GM18951 (cell line): Measurements from ENCODE around the gene NR6A1.

Source experiments
- POLR2A ChIP-seq: IDR thresholded peaks from 4 replicates; pipeline ENCODE4 v1.6.1; 2011; ENCODE audit warnings: mild to moderate bottlenecking; ENCODE audit not compliant: insufficient read length, insufficient read depth; ENCODE audit errors: extremely low read depth
- in situ Hi-C: fragments of 300-500 bp; cut with MboI; formaldehyde crosslinking; loops from one replicate; pipeline ENCODE4 v1.12.0; 2022; ENCODE audit warnings: low sequenced_read_pairs, mixed read lengths, inconsistent platforms; ENCODE audit not compliant: unreplicated experiment

Gene NR6A1

DNA sequence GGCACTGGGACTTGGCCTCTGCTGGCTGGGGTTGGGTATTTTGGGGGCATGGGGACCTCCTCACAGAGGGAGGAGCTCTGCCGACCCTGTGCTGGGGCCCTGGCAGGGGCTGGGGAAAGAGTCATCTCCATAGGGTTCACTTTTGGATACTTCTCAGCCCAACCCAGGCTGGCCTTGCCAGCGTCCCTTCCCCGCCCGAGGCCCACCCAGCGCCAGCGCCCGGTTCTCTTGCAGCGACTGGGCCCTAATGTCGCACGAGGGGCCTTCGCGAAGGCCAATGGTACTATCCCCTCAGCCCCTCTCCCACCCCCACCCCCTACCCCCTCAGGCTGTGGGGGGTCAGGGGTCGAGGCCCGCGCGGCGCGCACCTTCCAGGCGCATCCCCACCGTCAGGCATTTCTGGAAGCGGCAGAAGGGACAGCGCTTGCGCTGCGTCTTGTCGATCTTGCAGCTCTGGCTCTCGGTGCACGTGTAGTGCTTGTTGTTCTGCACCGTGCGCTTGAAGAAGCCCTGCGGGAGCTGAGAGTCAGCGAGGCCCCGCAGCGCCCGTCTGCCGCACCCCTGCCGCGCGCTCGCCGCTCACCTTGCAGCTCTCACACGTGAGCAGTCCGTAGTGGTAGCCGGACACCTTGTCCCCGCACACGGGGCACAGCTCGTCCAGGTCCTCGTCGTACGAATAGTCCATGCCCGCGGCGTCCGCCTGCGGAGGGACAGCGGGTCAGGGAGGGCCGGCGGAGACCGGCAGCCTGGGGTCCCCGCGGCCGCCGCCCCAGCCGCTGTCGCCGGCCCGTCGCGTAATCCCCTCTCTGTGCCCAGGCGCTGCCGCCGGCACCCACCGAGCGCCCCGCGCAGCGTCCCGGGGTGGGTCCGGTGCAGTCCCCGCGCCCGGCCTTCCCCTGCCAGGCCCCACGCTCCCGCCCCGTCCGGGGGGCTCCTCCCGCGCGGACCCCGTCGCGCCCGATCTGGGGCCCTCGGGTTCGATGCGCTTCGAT, 268.1 kb downstream of the NR6A1 start:
- in situ Hi-C loops: no loop called here
- no peak for TF ChIP-seq POLR2A

DNA sequence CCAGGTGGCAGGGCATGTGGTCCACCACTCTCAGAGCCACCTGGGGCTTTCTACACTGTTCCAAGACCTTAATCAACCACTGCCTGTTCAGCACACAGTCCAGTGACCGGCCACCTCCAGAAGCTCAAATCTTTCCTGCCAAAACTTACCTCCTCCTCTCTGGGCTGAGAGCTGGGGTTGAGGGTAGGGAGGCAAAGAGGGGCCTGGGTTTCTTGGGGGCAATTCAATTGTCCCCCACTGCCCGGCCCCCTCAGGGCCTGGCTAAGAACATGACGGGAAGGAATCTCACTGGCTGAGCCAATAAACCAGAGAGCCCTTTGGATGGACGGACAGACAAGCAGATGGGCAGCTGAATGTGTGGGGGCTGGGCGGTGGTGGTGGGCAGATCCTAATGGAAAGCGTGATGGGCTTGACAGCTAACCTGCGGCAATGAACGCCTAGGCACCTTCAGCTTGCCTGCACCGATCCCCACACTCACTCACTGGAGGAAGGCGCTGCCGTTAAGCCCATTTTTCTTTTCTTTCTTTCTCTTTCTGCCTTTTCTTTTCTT, 269.3 kb downstream of the NR6A1 start:
- no peak for TF ChIP-seq POLR2A
- in situ Hi-C loops: no loop called here

DNA sequence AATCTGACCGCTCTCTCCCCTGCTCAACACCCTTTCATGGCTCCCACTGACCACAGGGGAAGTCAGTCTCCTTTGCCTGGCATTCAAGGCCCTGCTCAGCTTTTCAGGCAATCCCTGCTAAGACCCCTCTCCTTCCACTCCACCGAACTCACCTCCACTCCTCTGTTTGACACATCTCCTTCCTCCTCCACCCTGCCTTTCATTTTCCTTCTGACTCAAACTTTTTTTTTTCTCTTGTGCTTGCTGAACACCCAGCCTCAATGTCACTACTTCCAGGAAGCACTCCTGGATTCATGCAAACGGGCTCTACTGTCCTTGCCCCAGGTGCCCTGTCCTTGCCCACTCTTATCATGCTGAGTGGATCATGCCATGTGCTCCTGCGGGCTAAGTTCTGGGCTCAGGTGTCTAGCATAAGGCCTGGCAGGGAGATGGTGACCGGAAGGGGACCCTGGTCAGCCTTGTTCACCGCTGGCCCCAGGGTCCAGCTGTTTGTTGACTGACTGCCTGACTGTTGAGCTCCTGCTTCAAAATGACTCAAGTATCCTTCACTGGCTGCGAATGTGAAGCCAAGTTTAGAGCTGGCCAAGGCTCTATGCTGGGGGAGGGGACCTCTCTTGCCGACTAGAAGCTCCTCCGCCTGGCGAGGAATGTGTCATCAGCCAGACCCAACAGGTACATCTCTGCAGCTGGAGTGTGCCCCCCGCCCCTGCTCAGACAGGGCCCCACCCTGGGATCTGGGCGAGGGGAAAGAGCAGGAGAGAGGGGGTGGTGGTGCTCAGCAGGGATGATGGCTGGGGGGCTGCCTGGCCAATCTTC, 270.1 kb downstream of the NR6A1 start:
- TF ChIP-seq POLR2A: no peak

DNA sequence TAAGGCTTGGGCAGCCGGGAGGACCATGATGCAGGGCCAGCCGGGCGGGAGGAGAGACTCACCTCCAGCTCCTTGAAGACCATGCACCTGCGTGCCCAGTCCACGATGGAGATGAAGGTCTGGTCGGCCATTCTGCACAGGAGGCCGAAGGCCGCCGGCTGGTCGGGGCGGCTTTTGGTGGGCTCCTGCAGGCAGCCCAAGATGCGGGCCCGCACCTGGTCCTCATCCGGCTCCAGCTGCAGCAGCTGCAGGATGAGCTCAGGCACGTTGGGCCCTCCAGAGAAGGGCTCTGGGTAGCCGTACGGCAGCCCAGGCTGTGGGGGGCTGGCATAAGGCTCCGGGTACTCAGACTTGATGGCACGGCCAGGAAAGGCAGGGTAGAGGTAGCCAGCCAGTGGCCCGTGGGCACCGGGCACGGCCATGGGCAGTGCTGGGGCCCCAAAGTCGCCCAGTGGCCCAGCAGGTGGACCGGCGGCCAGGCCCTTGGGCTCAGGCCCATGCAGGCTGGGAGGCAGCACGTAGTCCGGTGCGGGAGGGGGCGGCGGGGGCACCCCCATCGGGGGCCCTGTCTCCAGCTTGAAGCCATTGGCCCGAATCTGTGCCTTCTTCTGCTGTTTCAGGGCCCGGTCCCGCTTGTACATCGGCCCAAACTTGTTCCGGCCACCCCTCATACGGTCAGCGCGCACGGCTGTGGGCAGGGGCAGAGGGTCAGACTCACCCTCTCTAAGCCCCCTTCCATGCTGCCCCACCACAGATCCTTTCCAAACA, 270.9 kb downstream of the NR6A1 start:
- in situ Hi-C loops: no loop called here
- no peak for TF ChIP-seq POLR2A

More for the DNA sequence above, 270.1 kb downstream of the NR6A1 start:
- in situ Hi-C loops: no loop called here

DNA sequence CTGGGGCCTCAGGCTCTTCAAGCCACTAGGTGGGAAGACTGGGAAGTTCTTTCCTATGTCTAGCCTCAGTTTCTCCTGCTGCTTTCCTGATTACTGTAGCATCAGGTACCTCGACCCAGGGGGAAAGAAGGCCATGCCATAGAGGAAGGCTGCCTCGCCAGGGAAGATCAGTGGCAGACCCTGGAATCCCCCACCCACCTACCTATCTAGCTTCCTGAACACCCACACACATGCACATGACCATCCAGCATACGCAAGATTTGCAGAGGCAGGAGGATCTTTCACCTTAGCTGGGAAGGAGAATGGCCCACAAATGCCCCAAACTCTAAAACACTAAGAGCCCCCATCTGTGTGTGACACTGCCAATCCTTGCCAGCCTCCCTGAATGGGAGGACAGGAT, 271.9 kb downstream of the NR6A1 start:
- in situ Hi-C loops: no loop called here
- no peak for TF ChIP-seq POLR2A

DNA sequence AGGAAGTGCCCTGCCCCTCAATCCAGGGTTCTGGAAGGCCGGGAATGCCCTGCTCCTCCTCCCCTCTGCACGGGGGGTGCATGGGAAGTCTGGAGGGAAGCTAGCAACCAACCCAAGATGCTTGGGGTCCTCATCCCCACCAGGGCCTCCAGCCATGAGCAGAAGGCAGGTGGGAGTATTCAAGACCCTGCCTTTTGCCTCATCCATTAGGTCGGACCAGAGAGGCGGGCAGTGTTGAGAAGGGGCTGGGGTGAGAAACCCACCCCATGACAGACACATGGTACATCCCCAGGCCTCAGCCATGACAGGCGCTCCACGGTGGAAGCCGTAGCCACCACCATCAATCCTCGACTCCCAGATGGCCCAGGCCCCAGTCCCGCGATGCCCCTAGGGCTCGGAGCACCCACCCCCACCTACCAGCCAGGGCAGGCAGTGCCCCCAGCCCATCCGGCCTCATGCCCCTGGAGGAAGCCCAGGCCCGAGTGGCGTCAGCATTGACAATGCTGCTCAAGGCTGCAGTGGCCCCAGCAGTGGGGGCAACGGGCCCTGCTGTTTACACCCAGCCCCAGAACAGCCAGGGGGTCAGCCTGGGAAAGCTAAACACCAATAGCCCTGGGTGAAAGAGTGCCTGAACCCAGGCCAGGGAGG, 272.5 kb downstream of the NR6A1 start:
- TF ChIP-seq POLR2A: no peak
- in situ Hi-C loops: no loop called here

DNA sequence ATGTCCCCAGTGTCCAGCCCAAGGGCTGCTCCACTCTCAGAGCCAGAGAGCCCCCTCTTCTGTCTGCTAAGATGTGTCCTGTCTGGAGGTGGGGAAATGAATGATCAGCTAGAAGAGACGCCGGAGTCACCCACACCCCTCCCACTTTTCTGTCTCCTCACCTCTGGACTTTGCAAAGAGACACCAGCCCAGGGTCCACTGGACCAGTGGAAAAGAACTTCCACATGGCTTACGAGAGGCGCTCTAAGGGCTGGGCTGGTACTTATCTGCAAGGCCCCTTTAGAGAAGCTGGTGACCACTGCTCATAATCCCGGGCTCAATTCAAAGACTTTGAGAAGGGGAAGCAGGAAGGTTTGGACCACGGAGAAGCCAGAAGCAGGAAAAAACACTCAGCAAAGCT, 273.1 kb downstream of the NR6A1 start:
- no peak for TF ChIP-seq POLR2A
- in situ Hi-C loops: no loop called here

DNA sequence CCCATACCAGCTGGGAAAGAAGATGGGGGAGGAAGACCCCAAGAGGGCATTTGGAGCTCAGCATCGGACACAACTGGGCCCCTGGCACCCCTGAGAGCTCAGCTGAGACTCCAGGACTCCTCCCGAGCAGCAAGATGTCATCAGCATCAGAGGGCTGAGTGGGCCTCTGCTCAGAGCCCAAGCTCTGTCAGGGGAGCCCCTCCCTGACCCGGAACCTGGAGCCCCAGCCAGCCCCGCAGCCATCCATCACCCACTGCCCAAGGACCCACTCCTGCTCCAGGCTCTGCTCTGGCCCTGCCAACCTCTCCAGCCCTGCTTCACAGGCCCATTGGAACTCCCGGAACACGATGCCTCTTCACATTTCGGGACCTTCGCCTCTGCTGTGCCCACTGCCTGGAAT, 273.7 kb downstream of the NR6A1 start:
- no peak for TF ChIP-seq POLR2A
- in situ Hi-C loops: no loop called here

DNA sequence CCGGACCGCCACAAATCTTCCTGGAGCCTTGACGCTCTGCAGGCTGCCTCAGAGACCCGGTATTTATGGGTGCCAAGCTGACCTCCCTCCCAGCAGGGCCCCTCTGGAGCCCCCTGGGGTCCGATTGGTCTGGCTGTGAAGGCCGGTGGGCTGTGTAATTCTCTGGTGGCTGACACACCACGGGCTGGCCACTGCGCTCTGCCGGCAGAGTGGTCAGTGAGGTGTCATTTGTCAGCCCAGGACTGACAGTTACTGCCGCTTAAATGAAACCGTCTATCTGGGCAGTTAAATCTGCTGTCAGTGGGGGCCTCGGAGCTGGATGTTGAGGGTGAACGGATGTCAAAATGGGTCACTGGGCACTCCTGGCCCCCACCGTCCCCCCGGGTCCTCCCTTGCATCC, 274.6 kb downstream of the NR6A1 start:
- in situ Hi-C loops: no loop called here
- no peak for TF ChIP-seq POLR2A

DNA sequence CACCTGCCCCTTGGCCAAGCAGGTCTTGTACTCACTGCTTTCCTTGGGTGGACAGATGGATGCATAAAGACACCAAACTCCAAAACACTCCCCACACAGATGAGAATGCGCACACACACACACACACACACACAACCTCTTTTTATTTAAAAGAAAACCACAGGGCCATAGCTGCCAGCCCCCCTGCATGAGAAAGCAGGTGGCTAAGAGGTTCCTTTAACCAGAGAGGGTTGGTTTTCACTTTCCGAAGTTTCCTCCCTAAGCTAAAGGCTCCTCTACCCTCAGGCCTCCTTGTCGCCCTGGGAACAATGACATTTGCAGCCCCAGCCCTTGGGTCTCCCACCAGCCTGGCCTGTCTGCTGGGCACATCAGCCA, 275.0 kb downstream of the NR6A1 start:
- in situ Hi-C loops: no loop called here
- no peak for TF ChIP-seq POLR2A

DNA sequence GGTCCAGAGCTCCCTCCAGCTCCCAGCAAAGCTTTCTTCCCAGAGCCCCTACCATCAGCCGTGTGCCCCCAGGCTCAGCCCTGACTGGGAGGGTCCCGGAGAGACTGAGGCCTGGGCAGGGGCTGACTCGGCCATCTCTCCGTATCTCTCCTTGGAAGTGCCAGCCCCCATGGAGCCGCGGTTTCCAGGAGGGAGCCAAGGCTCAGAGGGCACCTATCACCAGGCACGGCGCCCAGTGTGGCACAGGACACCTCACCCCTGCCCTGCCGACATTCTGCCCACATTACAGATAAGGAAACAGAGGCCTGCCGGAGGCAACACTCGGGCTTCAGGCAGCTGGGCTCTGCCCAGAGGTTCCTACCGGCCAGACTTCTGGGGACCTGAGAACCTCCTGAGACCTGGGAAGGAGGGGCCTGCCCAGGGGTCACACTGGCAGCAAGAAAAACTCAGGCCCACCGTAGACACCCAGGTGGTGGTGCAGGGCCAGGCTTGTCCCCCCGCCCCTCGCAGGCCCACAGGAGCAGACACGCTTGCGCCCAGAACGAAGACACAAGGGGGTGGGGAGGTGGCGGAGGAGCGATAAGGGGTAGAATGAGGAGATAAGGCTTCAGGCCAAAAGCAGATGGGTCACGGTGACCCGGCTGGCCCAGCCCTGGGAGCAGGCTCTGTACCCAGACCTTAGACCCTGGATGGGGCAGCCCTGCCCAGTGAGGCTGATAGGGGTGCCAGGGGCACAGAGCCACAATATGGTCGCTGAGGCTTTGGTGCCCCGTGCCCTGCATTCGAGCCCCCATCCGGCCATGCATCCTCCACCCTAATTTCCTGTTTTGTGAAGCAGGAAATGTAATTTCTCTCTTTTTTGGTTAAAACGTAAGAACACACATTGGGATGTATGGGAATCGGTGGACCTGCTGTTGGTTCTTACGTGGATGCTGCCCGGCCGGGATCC, 275.7 kb downstream of the NR6A1 start:
- in situ Hi-C loops: no loop called here
- TF ChIP-seq POLR2A: no peak
